Spleen (tissue), 11 donors: ENCODE measurements around the gene ESYT2. TPM values are rescaled to one million over a fixed set of nuclear protein-coding genes. Genes with fewer than 3 reads are reported as not detected.

Experiments
- DNase-seq: peaks from one replicate; pipeline ENCODE4 v3.0.0-alpha.2; 2020
- H3K27ac ChIP-seq, 8 donors: fragments of 200-600 bp; sonication (generic) in 7 of 8; 1 replicate in 4 of 8; 2 replicates in 4 of 8; pipeline versions ENCODE4 v1.5.0 to v1.8.0; 2016 to 2021; ENCODE audit warnings: inconsistent platforms in 4 of 8, mild to moderate bottlenecking in 4 of 8, moderate library complexity in 1 of 8
- H3K27me3 ChIP-seq, 7 donors: fragments of 200-600 bp; sonication (generic) in 6 of 7; replicated peaks in 1 of 7; 1 replicate in 4 of 7; 2 replicates in 3 of 7; pipeline versions ENCODE4 v1.5.0 to v1.8.0; 2016 to 2021; ENCODE audit warnings: inconsistent platforms in 3 of 7, mild to moderate bottlenecking in 1 of 7
- H3K36me3 ChIP-seq, 6 donors: fragments of 200-600 bp; sonication (generic) in 5 of 6; 1 replicate in 4 of 6; 2 replicates in 2 of 6; pipeline versions ENCODE4 v1.5.0 to v1.8.0; 2016 to 2021; ENCODE audit warnings: inconsistent platforms in 2 of 6
- H3K4me1 ChIP-seq, 6 donors: fragments of 200-600 bp; sonication (generic) in 5 of 6; 1 replicate in 3 of 6; 2 replicates in 3 of 6; pipeline versions ENCODE4 v1.5.0 to v1.8.0; 2016 to 2021; ENCODE audit warnings: inconsistent platforms in 3 of 6
- H3K4me3 ChIP-seq, 8 donors: fragments of 200-600 bp; sonication (generic) in 7 of 8; 1 replicate in 4 of 8; 2 replicates in 4 of 8; pipeline versions ENCODE4 v1.5.0 to v1.8.0; 2016 to 2021; ENCODE audit warnings: inconsistent platforms in 4 of 8, mild to moderate bottlenecking in 4 of 8, moderate library complexity in 2 of 8
- H3K9me3 ChIP-seq, 8 donors: fragments of 200-600 bp; sonication (generic) in 7 of 8; 1 replicate in 4 of 8; 2 replicates in 4 of 8; pipeline versions ENCODE4 v1.5.0 to v1.8.0; 2016 to 2021; ENCODE audit warnings: inconsistent platforms in 4 of 8
- CTCF ChIP-seq, 11 experiments: fragments of 200-600 bp in 7 of 11; fragments of 450-650 bp in 4 of 11; sonication (generic) in 4 of 11; IDR thresholded peaks in 8 of 11; conservative IDR thresholded peaks in 3 of 11; 1 replicate in 7 of 11; 2 replicates in 4 of 11; pipeline versions ENCODE4 v1.4.0 to v1.8.0; 2016 to 2021; ENCODE audit warnings: antibody characterized with exemption in 11 of 11, inconsistent platforms in 4 of 11, mild to moderate bottlenecking in 1 of 11
- POLR2A ChIP-seq, 3 donors: fragments of 450-650 bp; IDR thresholded peaks; one replicate each; pipeline ENCODE4 v1.5.1; 2017; ENCODE audit warnings: antibody characterized with exemption in 3 of 3, mild to moderate bottlenecking in 1 of 3
- POLR2AphosphoS5 ChIP-seq, 3 donors: sonication (generic); formaldehyde crosslinking; IDR thresholded peaks; one replicate each; pipeline ENCODE4 v1.5.1; 2017; ENCODE audit warnings: antibody characterized with exemption in 3 of 3
- WGBS, 5 donors: extraction: QIAGEN DNeasy Blood & Tissue Kit in 3 of 5; methylation state at CpG; one replicate each; pipeline versions ENCODE4 v1.1.5 to v1.1.7; 2013 to 2018; 5-methylcytosine and 5-hydroxymethylcytosine counted together
- intact Hi-C: fragments of 100-400 bp; cut with DNase I; formaldehyde crosslinking; loops from one replicate; pipeline ENCODE4 v1.15.0; 2023; ENCODE audit warnings: low total_unique reads
- polyA plus RNA-seq, 3 donors: library from polyadenylated mRNA; stranded (reverse); fragments of 200-250 nt; gene quantifications; one replicate each; pipeline ENCODE4 v1.2.1, GENCODE V29; 2013
- total RNA-seq, 7 donors: library from RNA; depleted of rRNA in 3 of 7; stranded (reverse); fragments of >200 nt in 3 of 7; fragmentation: NEBNext Ultra II Directional in 4 of 7; extraction: Animal tissue kit (Norgen Biotek cat#: 25700) in 4 of 7; gene quantifications; one replicate each; pipeline versions ENCODE4 v1.1.0 to v1.2.1, GENCODE V29; 2016 to 2021
- donor health status: healthy with polysubstance abuse.
- donor health status: DM: no; HTN: no; CAD: no; lungs with moderate emphysema.
- donor health status: DM: no; HTN: no; CAD: no.
- donor health status: Bipolar disorder and iron deficiency.
- donor health status: healthy.
- donor health status: DM: no; HTN: no; CAD: no.
- donor health status: DM: yes; HTN: yes; CAD: no.

ESYT2 gene
- total and polyA plus RNA-seq, 10 donors = 6.6 to 61.0 (median 45.9) TPM

DNA sequence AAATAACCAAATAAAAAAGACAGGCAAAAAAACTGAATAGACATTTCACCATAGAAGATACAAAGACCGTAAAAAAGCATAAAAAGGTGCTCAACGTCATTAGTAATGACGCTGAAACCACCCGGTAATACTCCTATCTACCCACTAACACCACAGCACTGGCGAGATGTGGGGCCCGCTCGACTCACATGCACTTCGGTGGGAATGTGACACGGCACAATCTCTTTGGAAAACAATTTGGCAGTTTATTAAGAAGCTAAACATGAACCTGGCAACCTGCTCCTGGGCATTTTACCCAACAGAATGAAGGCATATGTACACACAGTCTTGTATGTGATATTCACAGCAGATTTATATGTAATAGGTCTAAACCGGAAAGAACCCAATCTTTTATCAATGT is 81.9 kb downstream of the ESYT2 start:
- intact Hi-C loops = no loop called here
- WGBS, 5 donors = 92 to 98% (median 96%) methylated on average over 10 of the region's 10 CpGs
- Histone ChIP-seq H3K36me3 (peaks cover 0 to 96% (median 57%) of the 10 kb centered on the region in 6 donors), H3K27me3 (no peaks in the 10 kb centered on the region), H3K4me3 (no peak overlapping the region), H3K4me1 (no peaks in the 10 kb centered on the region), H3K27ac (no peak overlapping the region), H3K9me3 (no peaks in the 10 kb centered on the region)
- TF ChIP-seq CTCF (IDR thresholded peaks at IDR 0.05 in 8 of 11, conservative IDR thresholded peaks at IDR 0.05 in 3 of 11) (no peak), POLR2AphosphoS5 (IDR thresholded peaks at IDR 0.05) (no peak), POLR2A (IDR thresholded peaks at IDR 0.05) (no peak)
- no peak for DNase-seq

GRCh38 chr7:158746957-158747356 is 82.4 kb downstream of the ESYT2 start:
- peaks cover 0 to 96% (median 61%) of the 10 kb centered on the region in 6 donors for H3K36me3 ChIP-seq
- DNase-seq = no peak

DNA sequence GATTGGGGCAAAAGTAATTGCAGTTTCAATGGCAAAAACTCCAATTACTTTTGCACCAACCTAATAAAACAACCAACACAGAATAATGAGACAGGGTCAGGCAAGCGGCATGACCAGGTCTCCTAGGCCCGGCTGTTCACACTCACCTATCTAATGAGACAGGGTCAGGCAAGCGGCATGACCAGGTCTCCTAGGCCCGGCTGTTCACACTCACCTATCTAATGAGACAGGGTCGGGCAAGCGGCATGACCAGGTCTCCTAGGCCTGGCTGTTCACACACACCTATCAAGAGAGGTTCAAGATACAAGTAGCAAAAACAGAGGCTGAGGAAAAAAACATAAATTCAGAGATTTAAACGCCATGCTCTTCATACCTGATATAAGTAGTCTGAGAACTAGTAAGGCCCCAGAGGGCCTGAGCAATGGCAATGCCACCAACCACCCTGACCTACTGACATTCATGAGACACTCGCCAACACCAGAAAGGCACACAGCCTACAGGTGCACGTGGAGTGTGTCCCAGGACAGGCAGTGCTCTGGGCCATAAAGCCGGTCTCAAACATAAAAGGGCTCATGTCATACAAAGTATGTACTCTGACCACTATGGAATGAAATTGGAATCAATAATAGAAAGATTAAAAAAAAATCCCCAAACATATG is 84.1 kb downstream of the ESYT2 start:
- Histone ChIP-seq H3K4me3 (no peak overlapping the region), H3K4me1 (peaks cover 0 to 4% (median 0%) of the 10 kb centered on the region in 6 donors), H3K27ac (no peak overlapping the region), H3K9me3 (no peaks in the 10 kb centered on the region), H3K36me3 (peaks cover 2 to 100% (median 77%) of the 10 kb centered on the region in 6 donors), H3K27me3 (no peaks in the 10 kb centered on the region)
- 83 to 92% (median 84%) methylated on average over 10 of the region's 10 CpGs for WGBS, 5 donors
- intact Hi-C loops = no loop called here
- DNase-seq = no peak
- TF ChIP-seq CTCF (IDR thresholded peaks at IDR 0.05 in 8 of 11, conservative IDR thresholded peaks at IDR 0.05 in 3 of 11) (no peak), POLR2AphosphoS5 (IDR thresholded peaks at IDR 0.05) (no peak)

More at GRCh38 chr7:158746957-158747356, 82.4 kb downstream of the ESYT2 start:
- no peaks in the 10 kb centered on the region for H3K9me3 ChIP-seq
- 87 to 95% (median 92%) methylated on average over 9 of the region's 9 CpGs for WGBS, 5 donors
- H3K4me3 ChIP-seq = no peak overlapping the region
- no peaks in the 10 kb centered on the region for H3K27me3 ChIP-seq
- H3K4me1 ChIP-seq = no peaks in the 10 kb centered on the region
- intact Hi-C loops = no loop called here
- no peak overlapping the region for H3K27ac ChIP-seq
- TF ChIP-seq POLR2A (IDR thresholded peaks at IDR 0.05) = no peak
- no peak for TF ChIP-seq POLR2AphosphoS5 (IDR thresholded peaks at IDR 0.05)
- TF ChIP-seq CTCF (IDR thresholded peaks at IDR 0.05 in 8 of 11, conservative IDR thresholded peaks at IDR 0.05 in 3 of 11) = no peak

GRCh38 chr7:158744070-158744469 is 85.2 kb downstream of the ESYT2 start:
- Histone ChIP-seq H3K36me3 (peaks cover 2 to 100% (median 81%) of the 10 kb centered on the region in 6 donors), H3K27ac (no peak overlapping the region), H3K4me3 (no peak overlapping the region), H3K27me3 (no peaks in the 10 kb centered on the region), H3K4me1 (peaks cover 0 to 11% (median 0%) of the 10 kb centered on the region in 6 donors), H3K9me3 (no peaks in the 10 kb centered on the region)
- no peak for TF ChIP-seq POLR2AphosphoS5 (IDR thresholded peaks at IDR 0.05)
- TF ChIP-seq CTCF (IDR thresholded peaks at IDR 0.05 in 8 of 11, conservative IDR thresholded peaks at IDR 0.05 in 3 of 11) = no peak
- no peak for TF ChIP-seq POLR2A (IDR thresholded peaks at IDR 0.05)
- WGBS, 5 donors = 85 to 97% (median 88%) methylated on average over 4 of the region's 4 CpGs
- intact Hi-C loops = no loop called here
- DNase-seq = no peak
